Uterus (tissue), 4 donors: ENCODE data around the gene METTL26. TPM values are rescaled to one million over a fixed set of nuclear protein-coding genes. Genes with fewer than 3 reads are reported as not detected.

Experiments used
- DNase-seq, 2 donors: peaks; one replicate each; pipeline ENCODE4 v3.0.0-alpha.2; 2019 to 2020
- H3K27ac ChIP-seq, 2 donors: fragments of 200-600 bp; sonication (generic); 1 replicate in 1 of 2; 2 replicates in 1 of 2; pipeline ENCODE4 v1.5.1; 2016 to 2018
- H3K27me3 ChIP-seq, 2 donors: fragments of 200-600 bp; sonication (generic); one replicate each; pipeline ENCODE4 v1.5.1; 2018 to 2019; ENCODE audit warnings: control low read depth in 1 of 2
- H3K36me3 ChIP-seq, 2 donors: fragments of 200-600 bp; sonication (generic); one replicate each; pipeline ENCODE4 v1.5.1; 2019; ENCODE audit warnings: control low read depth in 1 of 2
- H3K4me1 ChIP-seq, 2 donors: fragments of 200-600 bp; sonication (generic); one replicate each; pipeline ENCODE4 v1.5.1; 2018 to 2019; ENCODE audit warnings: control low read depth in 1 of 2
- H3K4me3 ChIP-seq, 2 donors: fragments of 200-600 bp; sonication (generic); 1 replicate in 1 of 2; 2 replicates in 1 of 2; pipeline ENCODE4 v1.5.1; 2018 to 2019; ENCODE audit warnings: mild to moderate bottlenecking in 1 of 2
- H3K9me3 ChIP-seq, 2 donors: fragments of 200-600 bp; sonication (generic); one replicate each; pipeline ENCODE4 v1.5.1; 2019; ENCODE audit warnings: control low read depth in 1 of 2
- POLR2A ChIP-seq, 2 donors: fragments of 450-650 bp; IDR thresholded peaks; one replicate each; pipeline ENCODE4 v1.6.1; 2016; ENCODE audit warnings: antibody characterized with exemption in 2 of 2, mild to moderate bottlenecking in 1 of 2, moderate library complexity in 1 of 2
- intact Hi-C: fragments of 100-400 bp; cut with DNase I; formaldehyde crosslinking; loops from one replicate; pipeline ENCODE4 v1.15.1; 2023; ENCODE audit warnings: low total_unique reads
- total RNA-seq, 4 donors: library from RNA; depleted of rRNA in 3 of 4; stranded (reverse); fragments of >200 nt in 3 of 4; gene quantifications; one replicate each; pipeline versions ENCODE4 v1.1.0 to v1.2.4, GENCODE V29; 2014 to 2023
- TF ChIP-seq, protein P1 (sequence below), 4 experiments: fragments of 200-600 bp in 2 of 4; fragments of 450-650 bp in 2 of 4; sonication (generic) in 2 of 4; IDR thresholded peaks; one replicate each; pipeline ENCODE4 v1.5.1; 2016 to 2019; ENCODE audit warnings: antibody characterized with exemption in 4 of 4, mild to moderate bottlenecking in 2 of 4, moderate library complexity in 1 of 4
- donor health status: DM: yes; HTN: yes; CAD: no.

Gene METTL26
- total RNA-seq, 4 donors from 2014 or later = 29.5 to 171 (median 97.1) TPM

DNA sequence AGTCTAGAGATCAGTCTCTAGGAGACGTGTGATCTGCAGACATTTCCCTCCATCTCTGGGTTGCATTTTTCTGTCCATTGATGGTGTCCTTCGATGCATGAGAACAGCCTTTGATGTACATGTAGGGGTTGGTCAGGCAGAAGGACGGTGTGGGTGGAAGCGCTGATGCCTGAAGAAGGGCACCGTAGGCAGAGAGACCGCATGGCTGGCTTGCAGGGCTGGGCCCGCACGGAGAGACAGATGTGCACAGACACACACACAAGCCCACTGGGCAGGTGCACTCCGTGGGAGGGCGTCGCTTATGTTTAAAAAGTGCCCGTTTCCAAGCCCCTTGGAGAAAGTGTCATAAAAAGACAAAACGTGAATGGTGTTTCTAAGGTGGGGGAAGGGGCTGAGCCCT, 21.0 kb downstream of the METTL26 start:
- H3K4me3 ChIP-seq = no peak overlapping the region
- no peak for TF ChIP-seq POLR2A (IDR thresholded peaks at IDR 0.05)
- TF ChIP-seq, protein P1, sequence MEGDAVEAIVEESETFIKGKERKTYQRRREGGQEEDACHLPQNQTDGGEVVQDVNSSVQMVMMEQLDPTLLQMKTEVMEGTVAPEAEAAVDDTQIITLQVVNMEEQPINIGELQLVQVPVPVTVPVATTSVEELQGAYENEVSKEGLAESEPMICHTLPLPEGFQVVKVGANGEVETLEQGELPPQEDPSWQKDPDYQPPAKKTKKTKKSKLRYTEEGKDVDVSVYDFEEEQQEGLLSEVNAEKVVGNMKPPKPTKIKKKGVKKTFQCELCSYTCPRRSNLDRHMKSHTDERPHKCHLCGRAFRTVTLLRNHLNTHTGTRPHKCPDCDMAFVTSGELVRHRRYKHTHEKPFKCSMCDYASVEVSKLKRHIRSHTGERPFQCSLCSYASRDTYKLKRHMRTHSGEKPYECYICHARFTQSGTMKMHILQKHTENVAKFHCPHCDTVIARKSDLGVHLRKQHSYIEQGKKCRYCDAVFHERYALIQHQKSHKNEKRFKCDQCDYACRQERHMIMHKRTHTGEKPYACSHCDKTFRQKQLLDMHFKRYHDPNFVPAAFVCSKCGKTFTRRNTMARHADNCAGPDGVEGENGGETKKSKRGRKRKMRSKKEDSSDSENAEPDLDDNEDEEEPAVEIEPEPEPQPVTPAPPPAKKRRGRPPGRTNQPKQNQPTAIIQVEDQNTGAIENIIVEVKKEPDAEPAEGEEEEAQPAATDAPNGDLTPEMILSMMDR (IDR thresholded peaks at IDR 0.05) = no peak
- no peak overlapping the region for H3K27ac ChIP-seq
- no peak for DNase-seq
- no peaks in the 10 kb centered on the region for H3K9me3 ChIP-seq
- no peaks in the 10 kb centered on the region for H3K4me1 ChIP-seq
- H3K36me3 ChIP-seq = no peaks in the 10 kb centered on the region
- intact Hi-C loops = no loop called here
- no peaks in the 10 kb centered on the region for H3K27me3 ChIP-seq

DNA sequence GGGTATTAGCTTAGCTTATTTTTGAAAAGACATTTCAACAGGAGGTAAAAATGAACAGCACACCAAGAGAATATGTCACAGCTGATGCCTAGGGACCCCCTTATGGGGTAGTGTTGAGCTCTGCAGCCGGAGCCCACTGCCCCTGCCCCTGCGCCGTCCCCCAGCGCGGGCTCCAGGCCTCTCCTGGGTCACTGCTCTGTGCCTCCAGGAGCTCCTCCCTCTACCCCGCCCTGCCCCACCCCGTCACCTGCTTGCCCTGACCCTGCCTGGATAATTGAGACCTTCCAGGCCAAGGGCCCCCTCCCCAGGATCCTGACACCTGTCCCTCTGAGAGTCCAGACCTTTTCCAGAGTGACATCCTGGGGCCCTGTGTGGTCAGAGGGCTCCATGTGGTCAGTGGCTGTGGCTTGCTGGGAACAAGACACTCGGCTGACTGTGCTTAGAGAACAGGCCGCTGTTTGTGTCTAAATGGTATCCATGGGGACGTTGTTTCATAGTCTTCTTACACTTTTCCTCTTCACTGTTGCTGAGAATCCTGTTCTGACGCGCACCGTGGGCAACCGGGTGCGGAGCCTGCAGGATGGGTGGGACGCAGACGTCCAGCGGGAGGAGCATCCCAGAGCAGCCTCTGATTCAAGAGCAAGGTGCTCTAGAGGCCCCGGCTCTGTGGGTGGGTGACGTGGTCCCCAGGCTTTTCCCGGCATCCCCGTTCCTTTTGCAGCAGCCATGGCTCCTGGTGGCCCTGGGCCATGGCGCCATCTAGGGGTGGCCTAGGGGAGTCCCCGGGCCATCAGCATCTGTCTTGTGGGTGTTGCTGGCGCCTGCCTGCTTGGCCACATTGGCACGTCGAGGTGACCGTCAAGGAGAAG, 25.4 kb downstream of the METTL26 start:
- no peaks in the 10 kb centered on the region for H3K9me3 ChIP-seq
- no peak overlapping the region for H3K4me3 ChIP-seq
- H3K27me3 ChIP-seq = no peaks in the 10 kb centered on the region
- no peak overlapping the region for H3K27ac ChIP-seq
- H3K4me1 ChIP-seq = no peaks in the 10 kb centered on the region
- no peaks in the 10 kb centered on the region for H3K36me3 ChIP-seq
- no peak for DNase-seq
- TF ChIP-seq POLR2A (IDR thresholded peaks at IDR 0.05) = no peak
- TF ChIP-seq, protein P1 (IDR thresholded peaks at IDR 0.05) = peak; percentile 27 to 58 (median 43)
- intact Hi-C loops = no loop called here

DNA sequence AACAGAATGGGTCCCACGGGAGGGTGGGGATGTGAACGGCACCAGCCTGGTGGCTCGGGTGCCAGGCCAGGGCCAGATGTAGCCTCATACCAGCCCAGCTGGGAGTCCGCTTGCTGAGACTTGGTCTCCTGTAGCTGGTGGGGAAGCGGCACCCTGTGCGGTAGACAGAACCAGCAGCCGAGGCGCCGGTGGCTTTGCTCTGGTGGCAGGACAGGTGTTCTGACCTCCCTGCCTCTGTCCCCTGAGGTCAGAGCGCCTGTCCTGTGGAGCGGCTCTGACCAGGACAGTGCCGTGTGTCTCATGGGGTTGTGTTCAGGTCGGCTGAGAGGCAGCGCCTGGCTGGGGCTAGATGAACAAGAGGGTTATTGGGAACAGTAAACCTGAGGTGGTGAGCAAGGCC, 26.1 kb downstream of the METTL26 start:
- Histone ChIP-seq H3K36me3 (no peaks in the 10 kb centered on the region), H3K27ac (no peak overlapping the region), H3K9me3 (no peaks in the 10 kb centered on the region), H3K4me1 (no peaks in the 10 kb centered on the region), H3K27me3 (no peaks in the 10 kb centered on the region), H3K4me3 (no peak overlapping the region)
- DNase-seq = no peak
- intact Hi-C loops = no loop called here
- TF ChIP-seq, protein P1 (IDR thresholded peaks at IDR 0.05) = no peak
- TF ChIP-seq POLR2A (IDR thresholded peaks at IDR 0.05) = no peak

DNA sequence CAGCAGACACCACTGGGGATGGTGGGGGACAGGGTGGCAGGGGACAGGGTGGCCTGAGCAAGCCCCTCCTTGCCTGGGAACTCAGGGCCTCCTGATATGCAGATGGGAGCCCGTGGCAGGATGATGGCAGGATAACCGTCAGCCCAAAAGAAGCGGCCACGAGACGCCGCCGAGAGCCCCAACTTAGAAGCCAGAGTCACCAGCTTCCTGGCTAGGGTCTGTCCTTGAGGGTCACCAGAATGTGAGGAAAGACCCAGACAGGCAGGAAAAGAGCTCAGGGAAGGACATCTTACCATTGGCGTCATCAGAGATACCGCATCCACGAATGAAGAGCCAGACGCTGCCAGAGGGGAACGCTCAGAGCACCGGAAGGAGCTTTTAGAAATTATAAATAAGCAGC, 26.8 kb downstream of the METTL26 start:
- intact Hi-C loops = no loop called here
- no peaks in the 10 kb centered on the region for H3K27me3 ChIP-seq
- H3K4me3 ChIP-seq = no peak overlapping the region
- DNase-seq = no peak
- TF ChIP-seq POLR2A (IDR thresholded peaks at IDR 0.05) = no peak
- TF ChIP-seq, protein P1 (IDR thresholded peaks at IDR 0.05) = no peak
- H3K36me3 ChIP-seq = no peaks in the 10 kb centered on the region
- no peaks in the 10 kb centered on the region for H3K4me1 ChIP-seq
- no peaks in the 10 kb centered on the region for H3K9me3 ChIP-seq
- H3K27ac ChIP-seq = no peak overlapping the region

DNA sequence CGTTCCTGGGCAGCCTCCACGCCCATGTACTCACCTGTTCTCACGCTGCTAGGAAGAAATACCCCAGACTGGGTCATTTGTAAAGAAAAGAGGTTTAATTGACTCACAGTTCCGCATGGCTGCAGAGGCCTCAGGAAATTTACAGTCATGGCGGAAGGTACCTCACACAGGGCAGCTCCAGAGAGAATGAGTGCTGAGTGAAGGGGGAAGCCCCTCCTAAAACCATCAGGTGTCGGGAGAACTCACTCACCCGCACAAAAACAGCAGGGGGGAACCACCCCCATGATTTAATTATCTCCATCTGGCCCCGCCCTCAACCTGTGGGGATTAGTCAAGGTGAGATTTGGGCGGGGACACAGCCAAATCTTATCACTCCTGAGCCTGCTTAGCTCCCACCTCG, 28.1 kb downstream of the METTL26 start:
- DNase-seq = no peak
- no peaks in the 10 kb centered on the region for H3K4me1 ChIP-seq
- intact Hi-C loops = no loop called here
- H3K27ac ChIP-seq = no peak overlapping the region
- no peaks in the 10 kb centered on the region for H3K27me3 ChIP-seq
- H3K36me3 ChIP-seq = no peaks in the 10 kb centered on the region
- no peak overlapping the region for H3K4me3 ChIP-seq
- no peaks in the 10 kb centered on the region for H3K9me3 ChIP-seq
- no peak for TF ChIP-seq POLR2A (IDR thresholded peaks at IDR 0.05)
- TF ChIP-seq, protein P1 (IDR thresholded peaks at IDR 0.05) = no peak
